GM21447 (cell line): ENCODE results near the gene CYP27C1.

ENCODE experiments used
- ATAC-seq: cut with Tn5 transposase; IDR thresholded peaks from one replicate; pipeline ENCODE4 v1.9.1; 2021; ENCODE audit not compliant: unreplicated experiment

The CYP27C1 gene

GRCh38 chr2:127134833-127135830, 85.0 kb downstream of the CYP27C1 start:
- ATAC-seq = no peak

- no peak for ATAC-seq
Observed at GRCh38 chr2:127134235-127134634, 85.9 kb downstream of the CYP27C1 start.
